WTC11 (cell line): Measurements from ENCODE around the gene TOX2. TPM values are rescaled to one million over a fixed set of nuclear protein-coding genes. Genes with fewer than 3 reads are reported as not detected.
"Not testable (repeated sequence)": the region's sequence is repeated elsewhere in the genome, so short reads cannot be mapped to it uniquely, and the experiment has no call there.

Experiments
- ATAC-seq: fragments of 200-7000 bp; cut with Tn5 transposase; 2 replicates; pipeline ENCODE4 v1.10.0; 2021; ENCODE audit warnings: mild to moderate bottlenecking, moderate library complexity
- CTCF ChIA-PET: fragments of 300-600 bp; sonication (Branson Sonifier 250); formaldehyde crosslinking; loops from one replicate; lab custom pipeline; 2021; ENCODE audit warnings: antibody characterized with exemption; lab: Charles Lee
- POLR2A ChIA-PET: fragments of 350-600 bp; sonication (Branson Sonifier 250); formaldehyde crosslinking; loops from one replicate; lab custom pipeline; 2021; ENCODE audit warnings: antibody characterized with exemption; lab: Charles Lee
- DNase-seq: peaks from one replicate; pipeline ENCODE4 v3.0.0; 2021; ENCODE audit warnings: low spot score
- H3K27ac Mint-ChIP-seq: 2 replicates; pipeline ENCODE4 v1.8.0; 2021; ENCODE audit warnings: mixed read lengths
- H3K27me3 Mint-ChIP-seq: 2 replicates; pipeline ENCODE4 v1.8.0; 2021; ENCODE audit warnings: low read depth, mild to moderate bottlenecking, moderate library complexity, mixed read lengths
- H3K36me3 Mint-ChIP-seq: 2 replicates; pipeline ENCODE4 v1.8.0; 2021; ENCODE audit warnings: mixed read lengths
- H3K4me1 Mint-ChIP-seq: 2 replicates; pipeline ENCODE4 v1.8.0; 2022; ENCODE audit warnings: mixed read lengths
- H3K4me3 Mint-ChIP-seq: 2 replicates; pipeline ENCODE4 v1.8.0; 2021; ENCODE audit warnings: mild to moderate bottlenecking, moderate library complexity, mixed read lengths
- H3K9me3 Mint-ChIP-seq: 2 replicates; pipeline ENCODE4 v1.8.0; 2021; ENCODE audit warnings: mixed read lengths
- E2F4 ChIP-seq: sonication (generic); formaldehyde crosslinking; IDR thresholded peaks from 2 replicates; pipeline ENCODE4 v1.8.1; 2022; ENCODE audit warnings: low read depth, mild to moderate bottlenecking, moderate library complexity, missing genetic modification reagents, borderline replicate concordance
- FOXK1 ChIP-seq: sonication (generic); formaldehyde crosslinking; IDR thresholded peaks from 2 replicates; pipeline ENCODE4 v1.8.0; 2022; ENCODE audit warnings: mild to moderate bottlenecking, moderate library complexity, missing genetic modification reagents
- GTF2I ChIP-seq: fragments of 250-450 bp; sonication (Bioruptor Pico); conservative IDR thresholded peaks from 2 replicates; pipeline ENCODE4 v1.4.0; 2021; ENCODE audit warnings: mild to moderate bottlenecking
- KAT7 ChIP-seq: sonication (generic); formaldehyde crosslinking; IDR thresholded peaks from 2 replicates; pipeline ENCODE4 v1.8.1; 2023; ENCODE audit warnings: missing genetic modification reagents, mild to moderate bottlenecking, borderline replicate concordance
- NFE2L1 ChIP-seq: sonication (generic); formaldehyde crosslinking; IDR thresholded peaks from 2 replicates; pipeline ENCODE4 v1.8.1; 2023; ENCODE audit warnings: missing genetic modification reagents
- NR1H2 ChIP-seq: sonication (generic); formaldehyde crosslinking; IDR thresholded peaks from 2 replicates; pipeline ENCODE4 v1.9.0; 2021; ENCODE audit warnings: mild to moderate bottlenecking, moderate library complexity, missing genetic modification reagents
- OVOL2 ChIP-seq: fragments of 250-450 bp; sonication (Bioruptor Pico); IDR thresholded peaks from 2 replicates; pipeline ENCODE4 v1.9.0; 2021; ENCODE audit warnings: mild to moderate bottlenecking, borderline replicate concordance
- PREB ChIP-seq: sonication (generic); formaldehyde crosslinking; IDR thresholded peaks from 2 replicates; pipeline ENCODE4 v1.8.1; 2022; ENCODE audit warnings: mild to moderate bottlenecking, missing genetic modification reagents, moderate library complexity, borderline replicate concordance
- SMAD3 ChIP-seq: sonication (generic); formaldehyde crosslinking; IDR thresholded peaks from 2 replicates; pipeline ENCODE4 v1.8.0; 2022; ENCODE audit warnings: missing genetic modification reagents, mild to moderate bottlenecking, borderline replicate concordance
- USF1 ChIP-seq: sonication (generic); formaldehyde crosslinking; IDR thresholded peaks from 2 replicates; pipeline ENCODE4 v1.8.0; 2022; ENCODE audit warnings: mild to moderate bottlenecking, missing genetic modification reagents
- ZBTB43 ChIP-seq: sonication (generic); formaldehyde crosslinking; IDR thresholded peaks from 2 replicates; pipeline ENCODE4 v1.8.1; 2023; ENCODE audit warnings: mild to moderate bottlenecking, missing genetic modification reagents
- ZNF317 ChIP-seq: sonication (generic); formaldehyde crosslinking; IDR thresholded peaks from 2 replicates; pipeline ENCODE4 v1.8.1; 2023; ENCODE audit warnings: low read depth, mild to moderate bottlenecking, moderate library complexity, missing genetic modification reagents, borderline replicate concordance
- total RNA-seq: library from RNA; stranded (reverse); gene quantifications from 3 replicates; pipeline ENCODE4 v1.2.3, GENCODE V29; 2021
- TF ChIP-seq, protein P1 (sequence below): fragments of 200-600 bp; IDR thresholded peaks from 2 replicates; pipeline ENCODE4 v1.8.0; 2022; ENCODE audit warnings: antibody characterized with exemption
- TF ChIP-seq, protein P2 (sequence below): sonication (generic); formaldehyde crosslinking; IDR thresholded peaks from 2 replicates; pipeline ENCODE4 v1.8.0; 2022; ENCODE audit warnings: mild to moderate bottlenecking, missing genetic modification reagents
- TF ChIP-seq, protein P3 (sequence below): fragments of 250-450 bp; sonication (Bioruptor Pico); IDR thresholded peaks from 2 replicates; pipeline ENCODE4 v2.1.2; 2022; ENCODE audit warnings: mild to moderate bottlenecking, moderate library complexity
- TF ChIP-seq, protein P4 (sequence below): sonication (generic); formaldehyde crosslinking; conservative IDR thresholded peaks from 2 replicates; pipeline ENCODE4 v1.8.1; 2023; ENCODE audit warnings: mild to moderate bottlenecking, low read depth, missing genetic modification reagents, moderate library complexity
- TF ChIP-seq, protein P5 (sequence below): sonication (generic); formaldehyde crosslinking; IDR thresholded peaks from 2 replicates; pipeline ENCODE4 v1.8.1; 2022; ENCODE audit warnings: low read depth, missing genetic modification reagents, borderline replicate concordance
- TF ChIP-seq, protein P6 (sequence below): fragments of 250-450 bp; sonication (Bioruptor Pico); IDR thresholded peaks from 2 replicates; pipeline ENCODE4 v1.8.0; 2021; ENCODE audit warnings: mild to moderate bottlenecking

TOX2 gene
- total RNA-seq, 1 experiment from 2014 or later = 3.4 TPM

GRCh38 chr20:44041001-44041400, 126.3 kb downstream of the TOX2 start:
- ATAC-seq (no peak), DNase-seq (no peak)
- Mint-ChIP-seq H3K27me3 (peaks cover 2% of the 10 kb centered on the region; the same call in 1 of the 2 replicates), H3K36me3 (no peaks in the 10 kb centered on the region), H3K4me3 (no peak overlapping the region), H3K27ac (no peak overlapping the region), H3K9me3 (peaks cover 3% of the 10 kb centered on the region), H3K4me1 (0 out of 2 replicates have a peak, but pooled peaks cover 2% of the 10 kb centered on the region)
- ChIA-PET POLR2A (no interaction called here), CTCF (interaction anchor here (0.6 to 0.7 kb wide), 2 partner anchors 15 to 585 kb away, joined by 3 to 4 read pairs; no protein-coding TSS in a partner anchor)
- TF ChIP-seq NR1H2 (CRISPR knock-in tag) = no peak
- TF ChIP-seq KAT7 (CRISPR knock-in tag) = no peak
- TF ChIP-seq FOXK1 (CRISPR knock-in tag) = no peak
- TF ChIP-seq ZNF317 (CRISPR knock-in tag) = no peak
- no peak for TF ChIP-seq PREB
- no peak for TF ChIP-seq ZBTB43
- TF ChIP-seq, protein P1, sequence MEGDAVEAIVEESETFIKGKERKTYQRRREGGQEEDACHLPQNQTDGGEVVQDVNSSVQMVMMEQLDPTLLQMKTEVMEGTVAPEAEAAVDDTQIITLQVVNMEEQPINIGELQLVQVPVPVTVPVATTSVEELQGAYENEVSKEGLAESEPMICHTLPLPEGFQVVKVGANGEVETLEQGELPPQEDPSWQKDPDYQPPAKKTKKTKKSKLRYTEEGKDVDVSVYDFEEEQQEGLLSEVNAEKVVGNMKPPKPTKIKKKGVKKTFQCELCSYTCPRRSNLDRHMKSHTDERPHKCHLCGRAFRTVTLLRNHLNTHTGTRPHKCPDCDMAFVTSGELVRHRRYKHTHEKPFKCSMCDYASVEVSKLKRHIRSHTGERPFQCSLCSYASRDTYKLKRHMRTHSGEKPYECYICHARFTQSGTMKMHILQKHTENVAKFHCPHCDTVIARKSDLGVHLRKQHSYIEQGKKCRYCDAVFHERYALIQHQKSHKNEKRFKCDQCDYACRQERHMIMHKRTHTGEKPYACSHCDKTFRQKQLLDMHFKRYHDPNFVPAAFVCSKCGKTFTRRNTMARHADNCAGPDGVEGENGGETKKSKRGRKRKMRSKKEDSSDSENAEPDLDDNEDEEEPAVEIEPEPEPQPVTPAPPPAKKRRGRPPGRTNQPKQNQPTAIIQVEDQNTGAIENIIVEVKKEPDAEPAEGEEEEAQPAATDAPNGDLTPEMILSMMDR = no peak
- no peak for TF ChIP-seq GTF2I (CRISPR knock-in tag)

DNA sequence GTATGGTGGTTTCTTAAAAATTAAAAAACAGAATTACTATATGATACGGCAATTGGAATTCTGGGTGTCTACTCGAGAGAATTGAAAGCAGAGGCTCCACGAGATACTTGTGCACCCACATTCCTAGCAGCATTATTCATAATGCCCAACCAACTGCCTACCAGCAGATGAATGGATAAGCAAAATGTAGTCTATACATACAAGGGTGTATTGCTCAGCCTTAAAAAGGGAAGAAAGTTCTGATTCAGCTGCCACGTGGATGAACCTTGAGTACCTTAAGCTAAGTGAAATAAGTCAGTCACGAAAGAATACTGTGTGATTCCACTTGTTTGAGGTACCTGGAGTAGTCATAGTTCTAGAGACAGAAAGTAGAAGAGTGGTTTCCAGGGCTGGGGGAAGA, 130.1 kb downstream of the TOX2 start:
- H3K4me3 Mint-ChIP-seq, H3K27ac Mint-ChIP-seq, H3K36me3 Mint-ChIP-seq, DNase-seq, ATAC-seq, CTCF ChIA-PET, H3K9me3 Mint-ChIP-seq, H3K27me3 Mint-ChIP-seq, POLR2A ChIA-PET, H3K4me1 Mint-ChIP-seq: not testable (repeated sequence)

- Mint-ChIP-seq H3K9me3 (no peaks in the 10 kb centered on the region), H3K4me3 (no peak overlapping the region), H3K27ac (no peak overlapping the region), H3K36me3 (no peaks in the 10 kb centered on the region), H3K4me1 (no peaks in the 10 kb centered on the region), H3K27me3 (no peaks in the 10 kb centered on the region; the same call in 1 of the 2 replicates)
- CTCF ChIA-PET = interaction anchor here (1.2 to 1.3 kb wide), 2 partner anchors 30 to 31 kb away, joined by 3 read pairs; no protein-coding TSS in a partner anchor
- POLR2A ChIA-PET = no interaction called here
- no peak for ATAC-seq
- DNase-seq = no peak
- TF ChIP-seq OVOL2 (CRISPR knock-in tag) (no peak), SMAD3 (no peak), NFE2L1 (CRISPR knock-in tag) (no peak), USF1 (CRISPR knock-in tag) (no peak), E2F4 (CRISPR knock-in tag) (no peak)
- TF ChIP-seq, protein P2, sequence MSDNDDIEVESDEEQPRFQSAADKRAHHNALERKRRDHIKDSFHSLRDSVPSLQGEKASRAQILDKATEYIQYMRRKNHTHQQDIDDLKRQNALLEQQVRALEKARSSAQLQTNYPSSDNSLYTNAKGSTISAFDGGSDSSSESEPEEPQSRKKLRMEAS (CRISPR knock-in tag) = no peak
- TF ChIP-seq, protein P3, sequence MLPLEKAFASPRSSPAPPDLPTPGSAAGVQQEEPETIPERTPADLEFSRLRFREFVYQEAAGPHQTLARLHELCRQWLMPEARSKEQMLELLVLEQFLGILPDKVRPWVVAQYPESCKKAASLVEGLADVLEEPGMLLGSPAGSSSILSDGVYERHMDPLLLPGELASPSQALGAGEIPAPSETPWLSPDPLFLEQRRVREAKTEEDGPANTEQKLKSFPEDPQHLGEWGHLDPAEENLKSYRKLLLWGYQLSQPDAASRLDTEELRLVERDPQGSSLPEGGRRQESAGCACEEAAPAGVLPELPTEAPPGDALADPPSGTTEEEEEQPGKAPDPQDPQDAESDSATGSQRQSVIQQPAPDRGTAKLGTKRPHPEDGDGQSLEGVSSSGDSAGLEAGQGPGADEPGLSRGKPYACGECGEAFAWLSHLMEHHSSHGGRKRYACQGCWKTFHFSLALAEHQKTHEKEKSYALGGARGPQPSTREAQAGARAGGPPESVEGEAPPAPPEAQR = no peak
- TF ChIP-seq, protein P4, sequence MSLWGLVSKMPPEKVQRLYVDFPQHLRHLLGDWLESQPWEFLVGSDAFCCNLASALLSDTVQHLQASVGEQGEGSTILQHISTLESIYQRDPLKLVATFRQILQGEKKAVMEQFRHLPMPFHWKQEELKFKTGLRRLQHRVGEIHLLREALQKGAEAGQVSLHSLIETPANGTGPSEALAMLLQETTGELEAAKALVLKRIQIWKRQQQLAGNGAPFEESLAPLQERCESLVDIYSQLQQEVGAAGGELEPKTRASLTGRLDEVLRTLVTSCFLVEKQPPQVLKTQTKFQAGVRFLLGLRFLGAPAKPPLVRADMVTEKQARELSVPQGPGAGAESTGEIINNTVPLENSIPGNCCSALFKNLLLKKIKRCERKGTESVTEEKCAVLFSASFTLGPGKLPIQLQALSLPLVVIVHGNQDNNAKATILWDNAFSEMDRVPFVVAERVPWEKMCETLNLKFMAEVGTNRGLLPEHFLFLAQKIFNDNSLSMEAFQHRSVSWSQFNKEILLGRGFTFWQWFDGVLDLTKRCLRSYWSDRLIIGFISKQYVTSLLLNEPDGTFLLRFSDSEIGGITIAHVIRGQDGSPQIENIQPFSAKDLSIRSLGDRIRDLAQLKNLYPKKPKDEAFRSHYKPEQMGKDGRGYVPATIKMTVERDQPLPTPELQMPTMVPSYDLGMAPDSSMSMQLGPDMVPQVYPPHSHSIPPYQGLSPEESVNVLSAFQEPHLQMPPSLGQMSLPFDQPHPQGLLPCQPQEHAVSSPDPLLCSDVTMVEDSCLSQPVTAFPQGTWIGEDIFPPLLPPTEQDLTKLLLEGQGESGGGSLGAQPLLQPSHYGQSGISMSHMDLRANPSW = no peak
- TF ChIP-seq, protein P5, sequence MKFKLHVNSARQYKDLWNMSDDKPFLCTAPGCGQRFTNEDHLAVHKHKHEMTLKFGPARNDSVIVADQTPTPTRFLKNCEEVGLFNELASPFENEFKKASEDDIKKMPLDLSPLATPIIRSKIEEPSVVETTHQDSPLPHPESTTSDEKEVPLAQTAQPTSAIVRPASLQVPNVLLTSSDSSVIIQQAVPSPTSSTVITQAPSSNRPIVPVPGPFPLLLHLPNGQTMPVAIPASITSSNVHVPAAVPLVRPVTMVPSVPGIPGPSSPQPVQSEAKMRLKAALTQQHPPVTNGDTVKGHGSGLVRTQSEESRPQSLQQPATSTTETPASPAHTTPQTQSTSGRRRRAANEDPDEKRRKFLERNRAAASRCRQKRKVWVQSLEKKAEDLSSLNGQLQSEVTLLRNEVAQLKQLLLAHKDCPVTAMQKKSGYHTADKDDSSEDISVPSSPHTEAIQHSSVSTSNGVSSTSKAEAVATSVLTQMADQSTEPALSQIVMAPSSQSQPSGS (CRISPR knock-in tag) = no peak
- TF ChIP-seq, protein P6, sequence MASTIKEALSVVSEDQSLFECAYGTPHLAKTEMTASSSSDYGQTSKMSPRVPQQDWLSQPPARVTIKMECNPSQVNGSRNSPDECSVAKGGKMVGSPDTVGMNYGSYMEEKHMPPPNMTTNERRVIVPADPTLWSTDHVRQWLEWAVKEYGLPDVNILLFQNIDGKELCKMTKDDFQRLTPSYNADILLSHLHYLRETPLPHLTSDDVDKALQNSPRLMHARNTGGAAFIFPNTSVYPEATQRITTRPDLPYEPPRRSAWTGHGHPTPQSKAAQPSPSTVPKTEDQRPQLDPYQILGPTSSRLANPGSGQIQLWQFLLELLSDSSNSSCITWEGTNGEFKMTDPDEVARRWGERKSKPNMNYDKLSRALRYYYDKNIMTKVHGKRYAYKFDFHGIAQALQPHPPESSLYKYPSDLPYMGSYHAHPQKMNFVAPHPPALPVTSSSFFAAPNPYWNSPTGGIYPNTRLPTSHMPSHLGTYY (CRISPR knock-in tag) = no peak
Measured at GRCh38 chr20:44050327-44050726, 135.7 kb downstream of the TOX2 start.
